Measurements from ENCODE around the gene ATP2B3.

Gene ATP2B3

DNA sequence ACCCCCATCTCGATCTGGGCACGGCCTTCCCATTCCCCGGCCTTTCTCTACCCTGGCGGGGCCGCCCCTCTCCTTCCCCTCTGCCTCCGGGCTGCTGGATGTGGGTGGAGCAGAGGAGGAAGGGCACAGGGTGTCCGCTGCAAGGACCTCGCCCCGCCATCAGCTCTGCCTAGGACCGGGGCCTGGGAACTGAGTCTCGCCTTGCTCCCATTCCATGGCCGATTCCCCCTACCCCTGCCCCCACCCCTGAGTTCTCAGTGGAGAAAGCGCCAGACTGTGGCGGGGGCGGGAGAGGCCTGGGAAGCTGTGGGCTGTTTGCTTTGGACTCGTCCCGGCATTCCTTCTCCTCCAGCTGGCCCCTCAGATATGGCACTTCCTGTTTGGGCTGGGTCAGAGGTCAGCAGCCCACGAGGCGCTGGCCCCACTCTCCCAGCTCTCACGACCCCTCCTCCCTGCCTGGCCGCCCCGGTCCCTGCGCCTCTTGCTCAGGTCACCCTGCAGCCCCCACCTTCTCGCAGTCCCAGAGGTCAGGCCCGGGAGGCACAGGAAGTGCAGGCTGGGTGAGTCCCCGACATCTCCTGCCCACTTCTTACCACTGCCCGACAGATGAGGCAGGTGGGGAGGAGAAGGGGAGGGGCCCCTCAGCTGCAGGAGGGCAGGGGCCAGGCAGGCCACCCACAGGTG is 29.1 kb upstream of the ATP2B3 start:
- no peak for DNase-seq (ENCODE audit: low read depth in 2 of 2, low spot score in 1 of 2)

DNA sequence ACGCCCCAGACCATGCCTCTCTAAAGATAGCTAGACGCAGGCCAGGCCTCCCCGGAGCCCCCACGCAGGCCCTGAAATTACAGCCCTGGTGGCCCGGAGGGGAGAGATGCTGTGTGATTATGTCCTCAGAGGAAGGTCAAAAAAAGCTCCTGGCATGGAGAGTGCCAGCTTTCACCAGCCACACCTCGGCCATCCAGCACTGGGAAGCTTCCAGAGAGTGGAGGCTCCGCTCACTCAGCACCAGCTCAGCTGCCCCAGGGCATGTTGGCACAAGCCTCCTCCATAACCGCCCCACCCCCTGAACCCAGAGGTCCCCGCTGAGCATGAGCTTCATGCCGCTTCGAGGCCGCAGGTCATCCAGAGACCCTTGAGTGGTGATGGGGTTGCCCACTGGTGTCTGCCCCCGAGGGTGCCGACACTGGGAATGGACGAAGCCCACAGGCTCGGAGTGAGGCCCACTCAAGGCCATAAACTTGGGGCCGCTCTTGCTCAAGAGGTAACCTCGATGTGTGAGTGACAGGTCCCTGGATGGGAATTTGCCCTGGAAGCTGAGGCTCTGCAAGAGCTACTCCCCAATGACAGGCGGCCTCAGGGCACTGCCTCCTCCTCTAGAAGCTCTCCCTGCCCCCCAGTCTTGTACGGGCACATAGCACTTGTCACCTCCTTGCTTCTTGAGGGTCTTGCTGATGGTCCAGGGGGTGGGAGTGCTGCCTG is 27.1 kb upstream of the ATP2B3 start:
- DNase-seq (ENCODE audit: low read depth in 2 of 2, low spot score in 1 of 2) = no peak

DNA sequence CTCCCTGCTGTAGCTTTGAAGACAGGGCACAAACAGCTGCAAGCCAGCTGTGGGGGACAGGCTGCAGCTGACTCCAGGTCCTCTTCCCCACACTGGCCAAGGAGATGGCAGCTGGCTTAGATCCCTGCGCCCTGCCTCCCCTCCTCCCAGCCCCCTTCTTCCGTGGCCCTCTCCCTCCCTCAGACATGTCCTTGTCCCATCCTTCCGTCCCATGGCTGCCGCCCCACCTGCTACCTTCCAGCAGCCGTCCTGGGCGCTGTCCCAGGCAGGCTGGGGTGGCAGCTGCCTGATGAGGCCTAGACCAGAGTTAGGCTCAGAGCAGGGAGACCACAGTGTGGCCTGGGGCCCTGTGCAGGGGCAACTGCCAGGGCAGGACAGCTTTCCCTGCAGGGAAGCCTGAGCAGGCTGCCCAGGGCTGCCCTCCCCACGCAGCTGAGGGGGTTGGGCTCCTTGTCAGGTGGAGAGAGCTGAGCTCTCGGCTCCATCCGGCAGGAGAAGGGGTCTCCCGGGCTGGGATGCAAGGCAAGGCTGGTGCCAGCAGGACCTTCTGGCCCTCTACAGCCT is 26.0 kb upstream of the ATP2B3 start:
- DNase-seq (ENCODE audit: low read depth in 2 of 2, low spot score in 1 of 2) = no peak

DNA sequence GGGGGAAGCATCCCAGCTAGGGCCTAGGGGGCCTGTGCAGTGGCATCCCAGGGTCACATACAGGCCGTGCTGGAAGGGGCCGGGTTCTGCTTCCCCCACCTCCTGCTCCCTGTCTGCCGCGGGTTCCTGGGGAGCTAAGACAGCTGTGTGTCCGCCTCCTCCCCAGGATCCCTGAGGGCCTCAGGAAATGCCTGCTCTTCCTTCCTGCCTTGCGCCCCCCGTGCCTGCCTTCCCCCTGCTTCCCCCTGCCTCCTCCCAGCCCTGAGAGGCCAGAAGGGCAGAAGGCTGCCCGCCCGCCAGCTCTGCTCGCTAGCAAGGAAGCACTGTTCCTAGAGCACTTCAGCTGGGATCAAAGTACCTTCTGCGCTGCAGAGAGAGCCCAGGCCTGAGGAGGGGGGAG is 25.5 kb upstream of the ATP2B3 start:
- no peak for DNase-seq (ENCODE audit: low read depth in 2 of 2, low spot score in 1 of 2)

- no peak for DNase-seq (ENCODE audit: low read depth in 2 of 2, low spot score in 1 of 2)
Measured at GRCh38 chrX:153492543-153492942, 24.9 kb upstream of the ATP2B3 start.

GRCh38 chrX:153493085-153493484 is 24.4 kb upstream of the ATP2B3 start:
- no peak for DNase-seq (ENCODE audit: low read depth in 2 of 2, low spot score in 1 of 2)

- no peak for DNase-seq (ENCODE audit: low read depth in 2 of 2, low spot score in 1 of 2)
Measured at GRCh38 chrX:153494061-153494460, 23.4 kb upstream of the ATP2B3 start.

DNA sequence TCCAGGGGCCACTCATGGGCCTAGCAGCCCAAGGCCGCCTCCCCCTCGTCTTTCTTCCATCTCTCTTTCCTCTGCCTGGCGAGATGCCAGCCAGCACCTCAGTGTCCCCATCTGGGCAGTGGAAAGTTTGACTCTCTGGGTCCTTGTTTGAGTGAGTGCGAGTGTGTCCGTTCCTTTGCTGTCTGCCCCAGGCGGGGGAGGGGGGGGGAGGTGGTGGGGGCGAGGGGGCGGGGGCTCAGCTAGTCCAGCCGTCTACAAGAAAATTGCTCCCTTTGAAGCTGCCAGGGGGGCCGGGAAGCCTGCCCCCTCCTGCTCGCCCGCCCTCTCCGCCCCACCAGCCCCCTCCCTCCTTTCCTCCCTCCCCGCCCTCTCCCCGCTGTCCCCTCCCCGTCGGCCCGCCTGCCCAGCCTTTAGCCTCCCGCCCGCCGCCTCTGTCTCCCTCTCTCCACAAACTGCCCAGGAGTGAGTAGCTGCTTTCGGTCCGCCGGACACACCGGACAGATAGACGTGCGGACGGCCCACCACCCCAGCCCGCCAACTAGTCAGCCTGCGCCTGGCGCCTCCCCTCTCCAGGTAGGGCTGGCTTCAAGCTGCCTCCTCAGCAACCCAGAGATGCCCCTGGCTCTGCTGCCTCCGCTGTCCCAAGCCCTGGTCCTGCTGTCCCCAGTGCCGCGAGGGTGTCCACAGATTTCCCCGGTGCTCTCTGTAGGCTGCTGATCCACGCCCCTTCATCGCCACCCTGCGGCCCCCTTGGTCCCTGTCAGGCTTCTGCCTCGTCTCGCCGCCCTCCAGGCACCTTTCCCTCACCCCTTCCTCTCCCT is 22.7 kb upstream of the ATP2B3 start, which contains the start of gene BGN:
BGN (plus strand) TSS at position 440 of the 821 bp plus-strand sequence. CDS start 9,652 bp downstream, outside the sequence.
- DNase-seq (ENCODE audit: low read depth in 2 of 2, low spot score in 1 of 2) = no peak

- DNase-seq (ENCODE audit: low read depth in 2 of 2, low spot score in 1 of 2) = no peak
Measured at GRCh38 chrX:153495362-153495751, 22.1 kb upstream of the ATP2B3 start.

DNA sequence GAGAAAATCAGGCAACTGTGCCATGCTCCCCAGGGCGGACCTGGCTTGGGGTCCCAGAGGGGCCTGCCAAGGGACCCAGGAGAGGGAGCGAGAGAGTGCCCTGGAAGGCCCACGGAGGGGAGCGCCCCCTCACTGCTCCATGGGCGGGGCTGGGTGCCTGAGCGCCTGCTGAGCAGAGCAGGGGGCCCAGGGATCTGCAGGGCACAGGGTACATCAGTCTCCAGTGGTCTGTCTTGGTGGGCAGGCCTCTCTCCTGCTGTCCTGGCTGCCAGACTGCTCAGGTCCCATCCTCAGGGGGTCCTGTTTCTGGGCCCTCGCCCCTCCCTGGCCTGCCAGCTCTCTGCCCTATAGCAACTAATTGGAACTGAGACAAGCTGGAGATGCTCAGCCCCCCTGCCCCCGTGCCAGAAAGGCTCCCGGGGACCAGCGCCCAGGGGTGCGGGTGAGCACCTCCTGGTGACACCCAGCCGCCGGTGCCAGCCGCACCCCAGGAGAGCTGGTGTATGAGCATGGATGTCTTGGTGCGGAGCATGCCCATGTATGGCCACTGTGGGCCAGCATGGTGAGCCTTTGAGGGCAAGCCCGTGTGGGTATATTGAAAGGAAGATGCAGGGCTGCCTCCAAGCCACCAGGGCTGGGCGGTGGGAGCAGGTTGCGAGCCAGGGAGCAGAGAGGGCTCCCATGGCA is 21.4 kb upstream of the ATP2B3 start:
- no peak for DNase-seq (ENCODE audit: low read depth in 2 of 2, low spot score in 1 of 2)

- DNase-seq (ENCODE audit: low read depth in 2 of 2, low spot score in 1 of 2) = no peak
Measured at GRCh38 chrX:153496590-153496959, 20.9 kb upstream of the ATP2B3 start.

- no peak for DNase-seq (ENCODE audit: low read depth in 2 of 2, low spot score in 1 of 2)
Measured at GRCh38 chrX:153498453-153498852, 19.0 kb upstream of the ATP2B3 start.

DNA sequence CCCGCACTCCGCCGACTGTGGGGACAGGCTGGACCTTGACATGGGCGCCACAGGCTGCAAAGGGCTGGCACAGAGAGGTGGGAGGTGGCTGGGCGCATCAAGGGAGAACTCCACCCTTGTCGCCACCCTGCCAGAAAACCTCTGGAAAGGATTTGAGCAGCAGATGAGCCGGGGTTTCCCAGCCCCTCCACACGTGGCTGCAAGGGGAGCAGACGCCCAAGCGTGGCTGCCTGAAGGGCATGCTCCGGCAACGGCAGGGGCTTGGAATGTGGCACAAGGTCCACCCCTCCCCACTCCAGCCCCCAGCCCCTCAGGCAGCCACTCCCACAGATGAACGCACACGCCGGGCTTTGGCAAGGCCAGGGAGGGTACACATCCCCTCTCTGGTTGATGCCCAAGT is 18.1 kb upstream of the ATP2B3 start:
- no peak for DNase-seq (ENCODE audit: low read depth in 2 of 2, low spot score in 1 of 2)

DNA sequence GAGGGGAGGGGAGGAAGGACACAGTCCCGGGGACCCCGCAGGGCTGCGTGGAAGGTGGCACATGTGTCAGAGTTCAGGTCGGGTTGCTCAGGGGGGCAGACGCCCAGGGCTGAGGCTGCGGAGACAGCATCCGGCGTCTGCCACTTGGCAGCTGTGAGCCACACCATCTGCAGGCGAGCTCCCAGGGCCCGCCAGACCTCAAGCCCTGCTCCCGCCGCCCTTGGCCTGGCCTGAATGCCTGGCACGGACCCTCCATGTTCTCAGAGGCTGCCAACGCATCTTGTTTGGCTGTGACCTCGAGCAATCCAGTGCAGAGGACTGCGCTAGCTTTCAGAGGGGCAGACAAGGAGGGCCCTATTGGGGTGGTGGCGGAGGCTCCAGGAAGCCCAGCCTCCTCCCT is 17.6 kb upstream of the ATP2B3 start:
- no peak for DNase-seq (ENCODE audit: low read depth in 2 of 2, low spot score in 1 of 2)

- no peak for DNase-seq (ENCODE audit: low read depth in 2 of 2, low spot score in 1 of 2)
Measured at GRCh38 chrX:153500676-153501280, 16.7 kb upstream of the ATP2B3 start.

GRCh38 chrX:153501530-153501929 is 15.9 kb upstream of the ATP2B3 start:
- DNase-seq (ENCODE audit: low read depth in 2 of 2, low spot score in 1 of 2) = no peak

DNA sequence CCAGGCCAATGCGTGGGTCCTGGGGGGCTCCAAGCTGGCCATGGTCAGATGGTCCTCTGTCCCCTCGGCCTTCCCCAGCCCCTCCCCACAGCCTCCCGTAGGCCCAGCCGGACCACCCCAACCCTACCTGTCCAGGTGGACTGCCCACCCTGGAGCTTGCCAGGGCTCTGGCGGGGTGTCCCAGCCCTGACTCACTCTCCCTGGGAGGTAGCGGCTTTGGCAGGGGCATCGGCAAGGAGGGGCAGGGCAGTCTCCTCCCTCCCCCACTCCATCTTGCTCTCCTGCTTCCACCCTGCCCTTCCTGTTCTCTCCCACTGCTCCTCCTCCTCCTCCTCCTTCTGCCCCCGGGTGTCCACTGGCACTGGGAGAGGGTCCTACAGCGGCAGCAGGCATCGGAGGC is 15.3 kb upstream of the ATP2B3 start:
- no peak for DNase-seq (ENCODE audit: low read depth in 2 of 2, low spot score in 1 of 2)

DNA sequence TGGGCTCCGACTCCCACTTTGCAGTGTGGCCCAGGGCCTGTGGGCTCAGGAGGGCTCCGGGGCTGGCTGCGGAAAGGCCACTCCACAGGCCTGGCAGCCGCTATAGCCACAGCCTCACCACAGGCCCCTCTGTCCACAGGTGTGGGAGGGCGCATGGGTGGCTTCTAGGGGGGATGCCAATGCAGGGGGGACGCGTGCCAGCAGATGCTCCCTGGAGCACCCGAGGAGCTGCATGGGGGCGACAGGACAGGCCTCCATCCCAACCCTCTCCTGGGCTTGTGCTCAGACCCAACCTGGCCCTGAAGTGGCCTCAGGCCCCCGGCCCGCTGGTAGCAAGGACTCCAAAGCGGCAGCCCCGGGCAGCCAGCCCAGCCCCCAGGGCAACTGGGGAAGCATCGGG is 14.6 kb upstream of the ATP2B3 start:
- no peak for DNase-seq (ENCODE audit: low read depth in 2 of 2, low spot score in 1 of 2)

GRCh38 chrX:153504445-153505016 is 12.9 kb upstream of the ATP2B3 start:
- no peak for DNase-seq (ENCODE audit: low read depth in 2 of 2, low spot score in 1 of 2)

DNA sequence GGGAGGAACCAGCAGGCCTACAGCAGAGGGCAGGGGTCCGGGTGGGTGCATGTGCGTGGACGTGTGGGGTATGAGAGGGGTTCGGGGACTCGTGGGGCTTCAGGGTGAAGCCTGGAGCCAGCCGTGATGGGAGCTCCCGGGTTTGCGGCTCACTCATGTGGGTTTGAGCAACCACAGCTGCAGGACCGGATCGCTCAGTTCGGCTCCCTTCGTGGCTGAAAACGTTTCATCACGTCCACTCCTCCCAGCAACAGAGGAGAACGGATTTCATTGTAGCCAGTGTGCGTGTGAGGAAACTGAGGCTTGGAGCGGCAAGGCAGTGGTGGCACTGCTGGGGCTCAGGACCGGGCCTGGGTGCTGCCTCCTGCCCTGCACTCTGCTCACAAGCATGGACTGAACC is 12.1 kb upstream of the ATP2B3 start:
- DNase-seq (ENCODE audit: low read depth in 2 of 2, low spot score in 1 of 2) = no peak
